ENCODE measurements around the gene ZNF69.
"Not testable (repeated sequence)": the region's sequence is repeated elsewhere in the genome, so short reads cannot be mapped to it uniquely, and the experiment has no call there.

ZNF69 gene

GRCh38 chr19:11902228-11902627 is 14.6 kb downstream of the ZNF69 start:
- DNase-seq: no peak

GRCh38 chr19:11905928-11906327 is 18.3 kb downstream of the ZNF69 start:
- no peak for DNase-seq

- DNase-seq: not testable (repeated sequence)
Measured at GRCh38 chr19:11911937-11912336, 24.4 kb downstream of the ZNF69 start.

- DNase-seq: not testable (repeated sequence)
Measured at GRCh38 chr19:11914417-11915051, 27.0 kb downstream of the ZNF69 start.

GRCh38 chr19:11921852-11922495 is 34.4 kb downstream of the ZNF69 start:
- no peak for DNase-seq

GRCh38 chr19:11924886-11925650 is 37.5 kb downstream of the ZNF69 start, which contains the start of gene ZNF700:
ZNF700 (plus strand) TSS chr19:11925107; CDS start chr19:11925211, 104 bp downstream.
- peak; percentile 91 to 94 for DNase-seq

- DNase-seq: not testable (repeated sequence)
Measured at GRCh38 chr19:11925651-11926187, 38.1 kb downstream of the ZNF69 start.

- no peak for DNase-seq
Measured at GRCh38 chr19:11927227-11927626, 39.6 kb downstream of the ZNF69 start.

GRCh38 chr19:11931051-11931450 is 43.5 kb downstream of the ZNF69 start:
- DNase-seq: no peak

GRCh38 chr19:11931513-11931912 is 43.9 kb downstream of the ZNF69 start:
- no peak for DNase-seq

GRCh38 chr19:11935829-11936228 is 48.2 kb downstream of the ZNF69 start:
- DNase-seq: not testable (repeated sequence)

- DNase-seq: not testable (repeated sequence)
Measured at GRCh38 chr19:11938383-11938782, 50.8 kb downstream of the ZNF69 start.

GRCh38 chr19:11941361-11941887 is 53.8 kb downstream of the ZNF69 start:
- DNase-seq: not testable (repeated sequence)

- no peak for DNase-seq
Measured at GRCh38 chr19:11942008-11942842, 54.6 kb downstream of the ZNF69 start.

GRCh38 chr19:11942843-11943108 is 55.2 kb downstream of the ZNF69 start:
- no peak for DNase-seq

- no peak for DNase-seq
Measured at GRCh38 chr19:11944656-11945055, 57.1 kb downstream of the ZNF69 start.

- no peak for DNase-seq
Measured at GRCh38 chr19:11948646-11949045, 61.1 kb downstream of the ZNF69 start.

- no peak for DNase-seq
Measured at GRCh38 chr19:11949201-11949600, 61.6 kb downstream of the ZNF69 start.

GRCh38 chr19:11949614-11950080 is 62.1 kb downstream of the ZNF69 start:
- DNase-seq: not testable (repeated sequence)

GRCh38 chr19:11950312-11950711 is 62.7 kb downstream of the ZNF69 start:
- no peak for DNase-seq

All from CD4-positive, alpha-beta T cell treated with Interferon alpha-2 for 1 hour (primary cell).